Caco-2 (cell line): ENCODE measurements around the gene ZNF768. TPM values are rescaled to one million over a fixed set of nuclear protein-coding genes. Genes with fewer than 3 reads are reported as not detected.

Source experiments
- BruUV-seq: library from RNA; stranded (reverse); fragments of 400-500 nt; replicated peaks from 2 replicates; lab custom pipeline; 2021; lab: Mats Ljungman, UMichigan
- CTCF ChIA-PET: fragments of 300-600 bp; sonication (Branson Sonifier 250); formaldehyde crosslinking; loops from one replicate; lab custom pipeline; 2022; ENCODE audit warnings: antibody characterized with exemption; lab: Charles Lee
- POLR2A ChIA-PET: fragments of 300-600 bp; sonication (Branson Sonifier 250); formaldehyde crosslinking; loops from one replicate; lab custom pipeline; 2022; ENCODE audit warnings: antibody characterized with exemption; lab: Charles Lee
- DNase-seq, 2 experiments: peaks; one replicate each; pipeline versions ENCODE4 v3.0.0 to v3.0.0-alpha.2; 2020 to 2022
- H3K27me3 ChIP-seq: replicated peaks from 2 replicates; pipeline ENCODE4 v1.6.0; 2011; ENCODE audit warnings: low read length; ENCODE audit not compliant: control insufficient read depth, insufficient read depth
- H3K36me3 ChIP-seq: 2 replicates; pipeline ENCODE4 v1.5.1; 2011; ENCODE audit warnings: low read length; ENCODE audit not compliant: control insufficient read depth, insufficient read depth
- H3K4me1 ChIP-seq: fragments of 250-450 bp; sonication (Bioruptor Pico); 2 replicates; pipeline ENCODE4 v1.5.1; 2020; ENCODE audit warnings: mild to moderate bottlenecking
- H3K4me3 ChIP-seq: 2 replicates; pipeline ENCODE4 v1.5.1; 2011; ENCODE audit warnings: low read depth, mild to moderate bottlenecking, control low read depth, low read length
- H3K9me3 ChIP-seq: fragments of 250-450 bp; sonication (Bioruptor Pico); 2 replicates; pipeline ENCODE4 v1.5.1; 2020; ENCODE audit warnings: mild to moderate bottlenecking, moderate library complexity
- H3K27ac Mint-ChIP-seq: one replicate; pipeline ENCODE4 v1.8.0; 2022; ENCODE audit warnings: mixed read lengths; ENCODE audit not compliant: unreplicated experiment
- H3K27me3 Mint-ChIP-seq: one replicate; pipeline ENCODE4 v1.8.0; 2022; ENCODE audit warnings: mixed read lengths; ENCODE audit not compliant: insufficient read depth, unreplicated experiment
- H3K36me3 Mint-ChIP-seq: one replicate; pipeline ENCODE4 v1.8.0; 2022; ENCODE audit warnings: mild to moderate bottlenecking, mixed read lengths; ENCODE audit not compliant: insufficient read depth, unreplicated experiment
- H3K4me1 Mint-ChIP-seq: one replicate; pipeline ENCODE4 v1.8.0; 2022; ENCODE audit warnings: low read depth, mixed read lengths; ENCODE audit not compliant: unreplicated experiment
- H3K4me3 Mint-ChIP-seq: one replicate; pipeline ENCODE4 v1.8.0; 2022; ENCODE audit warnings: mild to moderate bottlenecking, moderate library complexity, mixed read lengths; ENCODE audit not compliant: unreplicated experiment
- H3K9me3 Mint-ChIP-seq: one replicate; pipeline ENCODE4 v1.8.0; 2022; ENCODE audit warnings: mixed read lengths; ENCODE audit not compliant: unreplicated experiment
- CTCF ChIP-seq, 2 experiments: fragments of 200-600 bp in 1 of 2; IDR thresholded peaks; 1 replicate in 1 of 2; 2 replicates in 1 of 2; pipeline versions ENCODE4 v1.5.1 to v1.8.0; 2011 to 2022; ENCODE audit warnings: antibody characterized with exemption in 1 of 2, control low read depth in 1 of 2, inconsistent platforms in 1 of 2, low read depth in 1 of 2, low read length in 1 of 2, mild to moderate bottlenecking in 1 of 2, moderate library complexity in 1 of 2; ENCODE audit not compliant: insufficient read depth in 1 of 2, severe bottlenecking in 1 of 2, unreplicated experiment in 1 of 2
- intact Hi-C: fragments of 100-400 bp; cut with micrococcal nuclease; formaldehyde crosslinking; loops from one replicate; pipeline ENCODE4 v1.10.0; 2022; ENCODE audit not compliant: unreplicated experiment
- microRNA-seq: library from miRNA; unstranded; fragments of <30 nt; microRNA quantifications from one replicate; pipeline ENCODE4 v1.2.0, GENCODE V29; 2022
- total RNA-seq: library from RNA; stranded (reverse); gene quantifications from 2 replicates; pipeline ENCODE4 v1.2.3, GENCODE V29; 2022

The ZNF768 gene
- total RNA-seq, 1 experiment from 2014 or later, result 30.3 TPM

- ChIA-PET CTCF (no interaction called here), POLR2A (no interaction called here)
- no TSS peak for BruUV-seq
These were observed 49.4 kb downstream of the ZNF768 start for GRCh38 chr16:30476991-30477390.

GRCh38 chr16:30474684-30475083, 51.7 kb downstream of the ZNF768 start:
- H3K4me1 Mint-ChIP-seq, result no peaks in the 10 kb centered on the region
- CTCF ChIA-PET, result no interaction called here
- DNase-seq, result no peak
- H3K36me3 Mint-ChIP-seq, result no peaks in the 10 kb centered on the region
- BruUV-seq, result no TSS peak
- H3K36me3 ChIP-seq, result no peaks in the 10 kb centered on the region
- H3K27ac Mint-ChIP-seq, result no peak overlapping the region
- H3K27me3 ChIP-seq, result no peaks in the 10 kb centered on the region
- no peaks in the 10 kb centered on the region for H3K27me3 Mint-ChIP-seq
- H3K4me3 ChIP-seq, result no peak overlapping the region
- H3K4me3 Mint-ChIP-seq, result no peak overlapping the region
- POLR2A ChIA-PET, result no interaction called here
- intact Hi-C loops, result no loop called here
- H3K4me1 ChIP-seq, result no peaks in the 10 kb centered on the region
- H3K9me3 ChIP-seq, result no peaks in the 10 kb centered on the region
- TF ChIP-seq CTCF (IDR thresholded peaks at IDR 0.05; ENCODE audit: insufficient read depth in 1 of 2, low read depth in 1 of 2, low read length in 1 of 2, severe bottlenecking in 1 of 2, unreplicated experiment in 1 of 2), result no peak
- no peaks in the 10 kb centered on the region for H3K9me3 Mint-ChIP-seq

More at GRCh38 chr16:30476991-30477390, 49.4 kb downstream of the ZNF768 start:
- peaks cover 2% of the 10 kb centered on the region for H3K27me3 Mint-ChIP-seq
- intact Hi-C loops, result no loop called here
- H3K4me3 Mint-ChIP-seq, result no peak overlapping the region
- Histone ChIP-seq H3K4me1 (no peaks in the 10 kb centered on the region), H3K36me3 (no peaks in the 10 kb centered on the region), H3K27me3 (no peaks in the 10 kb centered on the region), H3K9me3 (no peaks in the 10 kb centered on the region), H3K4me3 (no peak overlapping the region)
- H3K4me1 Mint-ChIP-seq, result no peaks in the 10 kb centered on the region
- H3K27ac Mint-ChIP-seq, result no peak overlapping the region
- no peaks in the 10 kb centered on the region for H3K36me3 Mint-ChIP-seq
- no peaks in the 10 kb centered on the region for H3K9me3 Mint-ChIP-seq
- no peak for TF ChIP-seq CTCF (IDR thresholded peaks at IDR 0.05; ENCODE audit: insufficient read depth in 1 of 2, low read depth in 1 of 2, low read length in 1 of 2, severe bottlenecking in 1 of 2, unreplicated experiment in 1 of 2)
- no peak for DNase-seq

- CTCF ChIA-PET, result no interaction called here
- Mint-ChIP-seq H3K4me3 (no peak overlapping the region), H3K9me3 (no peaks in the 10 kb centered on the region), H3K27ac (no peak overlapping the region), H3K4me1 (no peaks in the 10 kb centered on the region), H3K36me3 (no peaks in the 10 kb centered on the region), H3K27me3 (no peaks in the 10 kb centered on the region)
- intact Hi-C loops, result no loop called here
- Histone ChIP-seq H3K36me3 (no peaks in the 10 kb centered on the region), H3K4me3 (no peak overlapping the region), H3K27me3 (no peaks in the 10 kb centered on the region), H3K9me3 (no peaks in the 10 kb centered on the region), H3K4me1 (no peaks in the 10 kb centered on the region)
- TF ChIP-seq CTCF (IDR thresholded peaks at IDR 0.05; ENCODE audit: insufficient read depth in 1 of 2, low read depth in 1 of 2, low read length in 1 of 2, severe bottlenecking in 1 of 2, unreplicated experiment in 1 of 2), result no peak
- DNase-seq, result no peak
- POLR2A ChIA-PET, result no interaction called here
- no TSS peak for BruUV-seq
These were observed 52.3 kb downstream of the ZNF768 start for GRCh38 chr16:30474074-30474452.

Small RNA genes lying within 50 kb of the gene (microRNA-seq; reads per million reads assigned to microRNA genes)
- gene MIR4518, result not detected

Other genes with a start within 250 kb of the ZNF768 start
- gene CD2BP2, start 171.3 kb downstream of the ZNF768 start, total RNA-seq, result 50.1 and 51.8 TPM in 2 replicates
- gene TBC1D10B, start 156.1 kb downstream of the ZNF768 start, total RNA-seq, result 36.9 and 40.5 TPM in 2 replicates
- 2.7 and 2.9 TPM in 2 replicates for gene MYL11, start 151.8 kb downstream of the ZNF768 start, total RNA-seq
- 0.21 and 0.34 TPM in 2 replicates for gene SEPTIN1, start 144.0 kb downstream of the ZNF768 start, total RNA-seq
- gene ZNF48, start 131.1 kb downstream of the ZNF768 start, total RNA-seq, result 12.8 and 13.4 TPM in 2 replicates
- 4.7 and 5.8 TPM in 2 replicates for gene ZNF771, start 119.0 kb downstream of the ZNF768 start, total RNA-seq
- 51.1 and 53.2 TPM in 2 replicates for gene DCTPP1, start 96.5 kb downstream of the ZNF768 start, total RNA-seq
- 80.2 and 91.6 TPM in 2 replicates for gene SEPHS2, start 80.7 kb downstream of the ZNF768 start, total RNA-seq
- gene ITGAL, start 53.8 kb downstream of the ZNF768 start, total RNA-seq, result 0.57 TPM in 1 of 2 replicates, not detected in the other
- 6.9 and 8.1 TPM in 2 replicates for gene ZNF747, start 8.3 kb upstream of the ZNF768 start, total RNA-seq
- 8.5 and 10.9 TPM in 2 replicates for gene ZNF764, start 31.8 kb upstream of the ZNF768 start, total RNA-seq
- 6.2 and 10.0 TPM in 2 replicates for gene ZNF688, start 45.1 kb upstream of the ZNF768 start, total RNA-seq
- gene ZNF785, start 59.1 kb upstream of the ZNF768 start, total RNA-seq, result 13.5 and 13.6 TPM in 2 replicates
- gene ZNF689, start 83.8 kb upstream of the ZNF768 start, total RNA-seq, result 11.4 and 11.7 TPM in 2 replicates
- 26.3 and 28.2 TPM in 2 replicates for gene PRR14, start 124.4 kb upstream of the ZNF768 start, total RNA-seq
- gene FBRS, start 131.9 kb upstream of the ZNF768 start, total RNA-seq, result 46.1 and 47.9 TPM in 2 replicates
- 56.1 and 57.4 TPM in 2 replicates for gene SRCAP, start 172.6 kb upstream of the ZNF768 start, total RNA-seq
- 40.8 and 48.6 TPM in 2 replicates for gene PHKG2, start 221.9 kb upstream of the ZNF768 start, total RNA-seq
- 4.0 and 4.5 TPM in 2 replicates for gene CFAP119, start 235.5 kb upstream of the ZNF768 start, total RNA-seq
- 94.0 and 97.6 TPM in 2 replicates for gene RNF40, start 235.8 kb upstream of the ZNF768 start, total RNA-seq